ENCODE data around the gene ATG5.
"Not testable (repeated sequence)": the region's sequence is repeated elsewhere in the genome, so short reads cannot be mapped to it uniquely, and the experiment has no call there.

ATG5 gene

DNA sequence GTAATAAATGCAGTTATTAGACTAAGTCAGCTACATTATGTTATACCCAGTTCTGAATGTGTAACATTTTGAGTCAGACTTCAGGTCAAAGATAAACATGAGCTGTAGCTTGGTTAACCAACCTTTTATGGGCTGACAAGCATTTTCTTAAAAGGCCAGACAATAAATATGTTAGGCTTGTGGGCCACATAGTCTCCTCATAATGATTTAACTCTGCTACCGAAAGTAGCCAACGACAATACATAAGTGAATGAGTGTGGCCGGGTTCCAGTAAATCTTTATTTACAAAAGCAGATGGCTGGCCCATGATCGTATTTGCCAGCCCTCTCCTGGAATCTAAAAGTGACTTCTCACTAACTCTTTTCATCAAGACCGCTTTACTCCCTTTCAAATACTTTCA lies 49.9 kb downstream of the ATG5 start:
- H2BK120ac ChIP-seq (ENCODE audit: low read depth, low read length), result no peak overlapping the region
- no peak overlapping the region for H3K4ac ChIP-seq (ENCODE audit: low read depth, low read length)
- no peak overlapping the region for H2BK15ac ChIP-seq (replicated peaks; ENCODE audit: low read depth)
- no peak overlapping the region for H3K23ac ChIP-seq (ENCODE audit: low read length)
- H3K18ac ChIP-seq (ENCODE audit: low read length), result no peak overlapping the region
- H3K27me3 ChIP-seq (ENCODE audit: insufficient read depth, low read length, poor library complexity), result no peaks in the 10 kb centered on the region
- H2AK5ac ChIP-seq (ENCODE audit: low read length), result no peak overlapping the region
- WGBS (ENCODE audit: extremely low coverage, insufficient coverage, low lambda C conversion rate), result no CpG with 5 or more reads among the region's 5 CpGs
- H3K36me3 ChIP-seq (ENCODE audit: control insufficient read depth, insufficient read depth, low read length), result no peaks in the 10 kb centered on the region
- H3K4me2 ChIP-seq (ENCODE audit: low read length), result no peak overlapping the region
- no peaks in the 10 kb centered on the region for H3K4me1 ChIP-seq (ENCODE audit: control insufficient read depth, low read depth, low read length)
- peaks cover 5% of the 10 kb centered on the region for H3K79me1 ChIP-seq (ENCODE audit: low read length)
- no peak overlapping the region for H3K56ac ChIP-seq (ENCODE audit: low read length)
- H4K8ac ChIP-seq (ENCODE audit: low read depth, low read length), result no peak overlapping the region
- no peak for DNase-seq
- no peak overlapping the region for H3K27ac ChIP-seq (ENCODE audit: low read depth, low read length)
- H3K79me2 ChIP-seq (ENCODE audit: control insufficient read depth, insufficient read depth, low read length), result peaks cover 2% of the 10 kb centered on the region
- H3K9ac ChIP-seq (ENCODE audit: low read length), result no peak overlapping the region
- no peak overlapping the region for H2BK5ac ChIP-seq (ENCODE audit: low read length)
- H3K4me3 ChIP-seq (ENCODE audit: low read length), result no peak overlapping the region
- no peak overlapping the region for H4K5ac ChIP-seq (ENCODE audit: low read length)

DNA sequence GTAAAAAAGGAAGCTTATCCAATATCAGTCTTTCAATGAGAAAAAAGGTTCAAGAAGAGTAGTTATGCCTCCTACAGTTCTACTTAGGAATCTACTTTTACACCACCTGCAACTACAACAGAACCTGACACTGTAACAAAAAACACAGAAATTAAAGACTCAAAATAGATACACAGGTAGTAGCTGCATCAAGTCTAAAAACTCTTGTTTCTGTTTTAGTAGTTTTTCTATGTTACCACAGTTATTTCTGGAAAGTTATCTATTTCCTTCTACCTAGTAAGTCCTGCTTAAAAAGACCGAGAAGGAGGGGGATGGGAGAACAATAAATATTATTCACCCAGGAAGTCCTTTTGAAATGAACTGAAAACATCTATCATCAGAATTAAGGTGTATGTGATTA lies 52.5 kb downstream of the ATG5 start:
- no peak overlapping the region for H3K4me2 ChIP-seq (ENCODE audit: low read length)
- H3K36me3 ChIP-seq (ENCODE audit: control insufficient read depth, insufficient read depth, low read length), result no peaks in the 10 kb centered on the region
- H3K27ac ChIP-seq (ENCODE audit: low read depth, low read length), result no peak overlapping the region
- H2AK5ac ChIP-seq (ENCODE audit: low read length), result no peak overlapping the region
- H3K9ac ChIP-seq (ENCODE audit: low read length), result no peak overlapping the region
- no CpG with 5 or more reads among the region's 1 CpG for WGBS (ENCODE audit: extremely low coverage, insufficient coverage, low lambda C conversion rate)
- no peaks in the 10 kb centered on the region for H3K4me1 ChIP-seq (ENCODE audit: control insufficient read depth, low read depth, low read length)
- no peak overlapping the region for H2BK120ac ChIP-seq (ENCODE audit: low read depth, low read length)
- H2BK5ac ChIP-seq (ENCODE audit: low read length), result no peak overlapping the region
- H4K8ac ChIP-seq (ENCODE audit: low read depth, low read length), result no peak overlapping the region
- H4K5ac ChIP-seq (ENCODE audit: low read length), result no peak overlapping the region
- DNase-seq, result no peak
- H3K56ac ChIP-seq (ENCODE audit: low read length), result no peak overlapping the region
- no peak overlapping the region for H3K18ac ChIP-seq (ENCODE audit: low read length)
- H3K79me2 ChIP-seq (ENCODE audit: control insufficient read depth, insufficient read depth, low read length), result peaks cover 4% of the 10 kb centered on the region
- H3K79me1 ChIP-seq (ENCODE audit: low read length), result peaks cover 5% of the 10 kb centered on the region
- no peak overlapping the region for H2BK15ac ChIP-seq (replicated peaks; ENCODE audit: low read depth)
- no peak overlapping the region for H3K23ac ChIP-seq (ENCODE audit: low read length)
- no peak overlapping the region for H3K4me3 ChIP-seq (ENCODE audit: low read length)
- no peak overlapping the region for H3K4ac ChIP-seq (ENCODE audit: low read depth, low read length)
- no peaks in the 10 kb centered on the region for H3K27me3 ChIP-seq (ENCODE audit: insufficient read depth, low read length, poor library complexity)

DNA sequence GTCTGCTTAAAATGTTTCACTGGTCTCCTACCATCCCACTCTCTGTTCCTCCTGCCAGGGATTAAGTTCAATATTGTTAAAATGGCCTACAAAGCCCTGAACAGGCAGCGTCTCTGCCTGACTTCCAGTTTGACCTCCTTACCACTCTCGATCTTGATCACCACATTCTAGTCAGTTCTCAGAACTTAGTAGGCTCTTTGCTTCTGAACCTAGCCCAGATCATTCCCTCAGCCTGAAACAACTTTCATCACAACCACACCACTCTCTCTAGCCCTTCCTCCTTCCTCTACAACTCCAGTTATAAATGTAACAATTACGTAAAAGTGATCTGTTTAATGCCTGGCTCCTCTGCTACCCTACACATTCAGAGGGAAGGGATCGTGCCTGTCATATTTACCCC lies 53.3 kb downstream of the ATG5 start:
- H3K79me1 ChIP-seq (ENCODE audit: low read length), result peaks cover 5% of the 10 kb centered on the region
- H3K4me1 ChIP-seq (ENCODE audit: control insufficient read depth, low read depth, low read length), result no peaks in the 10 kb centered on the region
- no peak overlapping the region for H3K23ac ChIP-seq (ENCODE audit: low read length)
- H3K9ac ChIP-seq (ENCODE audit: low read length), result no peak overlapping the region
- no peak overlapping the region for H2BK120ac ChIP-seq (ENCODE audit: low read depth, low read length)
- H4K8ac ChIP-seq (ENCODE audit: low read depth, low read length), result no peak overlapping the region
- no peak overlapping the region for H3K18ac ChIP-seq (ENCODE audit: low read length)
- no peak overlapping the region for H2BK15ac ChIP-seq (replicated peaks; ENCODE audit: low read depth)
- no peak for DNase-seq
- H3K4me2 ChIP-seq (ENCODE audit: low read length), result no peak overlapping the region
- H3K79me2 ChIP-seq (ENCODE audit: control insufficient read depth, insufficient read depth, low read length), result peaks cover 4% of the 10 kb centered on the region
- H3K36me3 ChIP-seq (ENCODE audit: control insufficient read depth, insufficient read depth, low read length), result no peaks in the 10 kb centered on the region
- no peak overlapping the region for H3K4ac ChIP-seq (ENCODE audit: low read depth, low read length)
- no peak overlapping the region for H3K27ac ChIP-seq (ENCODE audit: low read depth, low read length)
- H2BK5ac ChIP-seq (ENCODE audit: low read length), result no peak overlapping the region
- WGBS (ENCODE audit: extremely low coverage, insufficient coverage, low lambda C conversion rate), result no CpG with 5 or more reads among the region's 4 CpGs
- no peak overlapping the region for H3K4me3 ChIP-seq (ENCODE audit: low read length)
- H4K5ac ChIP-seq (ENCODE audit: low read length), result no peak overlapping the region
- no peaks in the 10 kb centered on the region for H3K27me3 ChIP-seq (ENCODE audit: insufficient read depth, low read length, poor library complexity)
- H3K56ac ChIP-seq (ENCODE audit: low read length), result no peak overlapping the region
- no peak overlapping the region for H2AK5ac ChIP-seq (ENCODE audit: low read length)

DNA sequence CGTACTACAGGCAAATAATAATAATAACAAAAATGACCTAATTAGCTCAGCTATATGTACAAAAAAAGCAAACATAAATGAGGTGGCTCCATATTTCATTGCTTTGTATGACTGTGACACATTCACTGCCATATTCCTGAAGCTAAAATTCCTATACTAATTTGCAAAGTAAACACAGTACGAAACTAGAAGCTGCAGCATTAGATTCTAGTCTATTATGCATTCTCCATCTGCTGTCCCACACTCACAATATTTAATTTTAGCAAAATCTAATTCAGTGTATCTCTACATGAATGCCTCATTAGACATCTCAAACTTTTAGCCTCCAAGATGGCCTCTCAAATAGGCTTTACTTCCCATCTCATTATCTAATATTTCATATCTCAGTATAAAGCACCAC lies 55.1 kb downstream of the ATG5 start:
- Histone ChIP-seq H3K4me1 (ENCODE audit: control insufficient read depth, low read depth, low read length) (no peaks in the 10 kb centered on the region), H3K4me3 (ENCODE audit: low read length) (no peak overlapping the region)
- no CpG with 5 or more reads among the region's 2 CpGs for WGBS (ENCODE audit: extremely low coverage, insufficient coverage, low lambda C conversion rate)

DNA sequence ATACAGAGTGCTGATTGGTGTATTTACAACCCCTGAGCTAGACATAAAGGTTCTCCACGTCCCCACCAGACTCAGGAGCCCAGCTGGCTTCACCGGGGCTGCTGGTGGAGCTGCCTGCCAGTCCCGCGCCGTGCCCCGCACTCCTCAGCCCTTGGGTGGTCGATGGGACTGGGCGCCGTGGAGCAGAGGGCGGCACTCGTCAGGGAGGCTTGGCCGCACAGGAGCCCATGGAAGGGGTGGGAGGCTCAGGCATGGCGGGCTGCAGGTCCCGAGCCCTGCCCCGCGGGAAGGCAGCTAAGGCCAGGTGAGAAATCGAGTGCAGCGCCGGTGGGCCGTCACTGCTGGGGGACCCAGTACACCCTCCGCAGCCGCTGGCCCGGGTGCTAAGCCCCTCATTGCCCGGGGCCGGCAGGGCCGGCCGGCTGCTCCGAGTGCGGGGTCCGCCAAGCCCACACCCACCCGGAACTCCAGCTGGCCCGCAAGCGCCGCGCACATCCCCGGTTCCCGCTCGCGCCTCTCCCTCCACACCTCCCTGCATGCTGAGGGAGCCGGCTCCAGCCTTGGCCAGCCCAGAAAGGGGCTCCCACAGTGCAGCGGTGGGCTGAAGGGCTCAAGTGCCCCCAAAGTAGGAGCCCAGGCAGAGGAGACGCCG lies 56.2 kb downstream of the ATG5 start:
- H3K27me3 ChIP-seq (ENCODE audit: insufficient read depth, low read length, poor library complexity); H3K4ac ChIP-seq (ENCODE audit: low read depth, low read length); H3K4me2 ChIP-seq (ENCODE audit: low read length); H4K8ac ChIP-seq (ENCODE audit: low read depth, low read length); H3K27ac ChIP-seq (ENCODE audit: low read depth, low read length); H3K9ac ChIP-seq (ENCODE audit: low read length); H3K56ac ChIP-seq (ENCODE audit: low read length); H3K79me1 ChIP-seq (ENCODE audit: low read length); H2BK120ac ChIP-seq (ENCODE audit: low read depth, low read length); DNase-seq; H3K4me1 ChIP-seq (ENCODE audit: control insufficient read depth, low read depth, low read length); H3K79me2 ChIP-seq (ENCODE audit: control insufficient read depth, insufficient read depth, low read length); H3K4me3 ChIP-seq (ENCODE audit: low read length); H4K5ac ChIP-seq (ENCODE audit: low read length); H2AK5ac ChIP-seq (ENCODE audit: low read length); H2BK15ac ChIP-seq (replicated peaks; ENCODE audit: low read depth); H2BK5ac ChIP-seq (ENCODE audit: low read length); H3K18ac ChIP-seq (ENCODE audit: low read length); H3K36me3 ChIP-seq (ENCODE audit: control insufficient read depth, insufficient read depth, low read length); H3K23ac ChIP-seq (ENCODE audit: low read length): not testable (repeated sequence)
- no CpG with 5 or more reads among the region's 43 CpGs for WGBS (ENCODE audit: extremely low coverage, insufficient coverage, low lambda C conversion rate)

More for the DNA sequence above, 55.1 kb downstream of the ATG5 start:
- no peak overlapping the region for H3K4ac ChIP-seq (ENCODE audit: low read depth, low read length)
- H3K23ac ChIP-seq (ENCODE audit: low read length), result no peak overlapping the region
- no peak overlapping the region for H3K18ac ChIP-seq (ENCODE audit: low read length)
- H3K79me2 ChIP-seq (ENCODE audit: control insufficient read depth, insufficient read depth, low read length), result peaks cover 5% of the 10 kb centered on the region
- H3K36me3 ChIP-seq (ENCODE audit: control insufficient read depth, insufficient read depth, low read length), result no peaks in the 10 kb centered on the region
- H2BK120ac ChIP-seq (ENCODE audit: low read depth, low read length), result no peak overlapping the region
- no peaks in the 10 kb centered on the region for H3K27me3 ChIP-seq (ENCODE audit: insufficient read depth, low read length, poor library complexity)
- H4K5ac ChIP-seq (ENCODE audit: low read length), result no peak overlapping the region
- no peak overlapping the region for H2BK15ac ChIP-seq (replicated peaks; ENCODE audit: low read depth)
- no peak overlapping the region for H3K56ac ChIP-seq (ENCODE audit: low read length)
- H4K8ac ChIP-seq (ENCODE audit: low read depth, low read length), result no peak overlapping the region
- H2BK5ac ChIP-seq (ENCODE audit: low read length), result no peak overlapping the region
- no peak overlapping the region for H3K9ac ChIP-seq (ENCODE audit: low read length)
- no peak for DNase-seq
- peaks cover 5% of the 10 kb centered on the region for H3K79me1 ChIP-seq (ENCODE audit: low read length)
- H2AK5ac ChIP-seq (ENCODE audit: low read length), result no peak overlapping the region
- H3K4me2 ChIP-seq (ENCODE audit: low read length), result no peak overlapping the region
- H3K27ac ChIP-seq (ENCODE audit: low read depth, low read length), result no peak overlapping the region

DNA sequence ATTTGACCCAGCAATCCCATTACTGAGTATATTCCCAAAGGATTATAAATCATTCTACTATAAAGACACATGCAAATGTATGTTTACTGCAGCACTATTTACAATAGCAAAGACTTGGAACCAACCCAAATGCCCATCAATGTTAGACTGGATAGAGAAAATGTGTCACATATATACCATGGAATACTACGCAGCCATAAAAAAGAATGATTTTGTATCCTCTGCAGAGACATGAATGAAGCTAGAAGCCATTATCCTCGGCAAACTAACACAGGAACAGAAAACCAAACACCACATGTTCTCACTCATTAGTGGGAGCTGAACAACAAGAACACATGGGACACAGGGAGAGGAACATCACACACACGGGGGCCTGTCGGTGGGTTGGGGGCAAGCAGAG lies 57.1 kb downstream of the ATG5 start:
- H3K27me3 ChIP-seq (ENCODE audit: insufficient read depth, low read length, poor library complexity); H3K9ac ChIP-seq (ENCODE audit: low read length); DNase-seq; H3K79me1 ChIP-seq (ENCODE audit: low read length); H3K36me3 ChIP-seq (ENCODE audit: control insufficient read depth, insufficient read depth, low read length); H3K4me2 ChIP-seq (ENCODE audit: low read length); H2BK15ac ChIP-seq (replicated peaks; ENCODE audit: low read depth); H2BK5ac ChIP-seq (ENCODE audit: low read length); H3K4me1 ChIP-seq (ENCODE audit: control insufficient read depth, low read depth, low read length); H4K5ac ChIP-seq (ENCODE audit: low read length); H2AK5ac ChIP-seq (ENCODE audit: low read length); H4K8ac ChIP-seq (ENCODE audit: low read depth, low read length); H3K4ac ChIP-seq (ENCODE audit: low read depth, low read length); H3K4me3 ChIP-seq (ENCODE audit: low read length); H3K23ac ChIP-seq (ENCODE audit: low read length); H3K18ac ChIP-seq (ENCODE audit: low read length); H3K79me2 ChIP-seq (ENCODE audit: control insufficient read depth, insufficient read depth, low read length); H3K56ac ChIP-seq (ENCODE audit: low read length); H2BK120ac ChIP-seq (ENCODE audit: low read depth, low read length); H3K27ac ChIP-seq (ENCODE audit: low read depth, low read length): not testable (repeated sequence)
- no CpG with 5 or more reads among the region's 4 CpGs for WGBS (ENCODE audit: extremely low coverage, insufficient coverage, low lambda C conversion rate)
